ENCODE results near the gene VPS33B.

- TF ChIP-seq NFIC (IDR thresholded peaks at IDR 0.05; ENCODE audit: low read length) (no peak), MAFK (conservative IDR thresholded peaks at IDR 0.05 in 1 of 2, IDR thresholded peaks at IDR 0.05 in 1 of 2; ENCODE audit: low read length in 2 of 2) (no peak), MAX (IDR thresholded peaks at IDR 0.05) (no peak), DNMT3B (CRISPR knock-in tag; conservative IDR thresholded peaks at IDR 0.05) (no peak), MEIS2 (CRISPR knock-in tag; IDR thresholded peaks at IDR 0.05) (no peak), ZNF337 (CRISPR knock-in tag; IDR thresholded peaks at IDR 0.05; ENCODE audit: borderline replicate concordance, low read depth) (no peak), RARA (CRISPR knock-in tag; IDR thresholded peaks at IDR 0.05) (no peak), SP5 (CRISPR knock-in tag; IDR thresholded peaks at IDR 0.05; ENCODE audit: borderline replicate concordance, low read depth) (no peak), CHD2 (IDR thresholded peaks at IDR 0.05; ENCODE audit: low read depth, low read length) (no peak), RAD21 (CRISPR knock-in tag; IDR thresholded peaks at IDR 0.05) (no peak)
- TF ChIP-seq, protein P1, sequence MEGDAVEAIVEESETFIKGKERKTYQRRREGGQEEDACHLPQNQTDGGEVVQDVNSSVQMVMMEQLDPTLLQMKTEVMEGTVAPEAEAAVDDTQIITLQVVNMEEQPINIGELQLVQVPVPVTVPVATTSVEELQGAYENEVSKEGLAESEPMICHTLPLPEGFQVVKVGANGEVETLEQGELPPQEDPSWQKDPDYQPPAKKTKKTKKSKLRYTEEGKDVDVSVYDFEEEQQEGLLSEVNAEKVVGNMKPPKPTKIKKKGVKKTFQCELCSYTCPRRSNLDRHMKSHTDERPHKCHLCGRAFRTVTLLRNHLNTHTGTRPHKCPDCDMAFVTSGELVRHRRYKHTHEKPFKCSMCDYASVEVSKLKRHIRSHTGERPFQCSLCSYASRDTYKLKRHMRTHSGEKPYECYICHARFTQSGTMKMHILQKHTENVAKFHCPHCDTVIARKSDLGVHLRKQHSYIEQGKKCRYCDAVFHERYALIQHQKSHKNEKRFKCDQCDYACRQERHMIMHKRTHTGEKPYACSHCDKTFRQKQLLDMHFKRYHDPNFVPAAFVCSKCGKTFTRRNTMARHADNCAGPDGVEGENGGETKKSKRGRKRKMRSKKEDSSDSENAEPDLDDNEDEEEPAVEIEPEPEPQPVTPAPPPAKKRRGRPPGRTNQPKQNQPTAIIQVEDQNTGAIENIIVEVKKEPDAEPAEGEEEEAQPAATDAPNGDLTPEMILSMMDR (CRISPR knock-in tag; IDR thresholded peaks at IDR 0.05): no peak
- TF ChIP-seq, protein P2, sequence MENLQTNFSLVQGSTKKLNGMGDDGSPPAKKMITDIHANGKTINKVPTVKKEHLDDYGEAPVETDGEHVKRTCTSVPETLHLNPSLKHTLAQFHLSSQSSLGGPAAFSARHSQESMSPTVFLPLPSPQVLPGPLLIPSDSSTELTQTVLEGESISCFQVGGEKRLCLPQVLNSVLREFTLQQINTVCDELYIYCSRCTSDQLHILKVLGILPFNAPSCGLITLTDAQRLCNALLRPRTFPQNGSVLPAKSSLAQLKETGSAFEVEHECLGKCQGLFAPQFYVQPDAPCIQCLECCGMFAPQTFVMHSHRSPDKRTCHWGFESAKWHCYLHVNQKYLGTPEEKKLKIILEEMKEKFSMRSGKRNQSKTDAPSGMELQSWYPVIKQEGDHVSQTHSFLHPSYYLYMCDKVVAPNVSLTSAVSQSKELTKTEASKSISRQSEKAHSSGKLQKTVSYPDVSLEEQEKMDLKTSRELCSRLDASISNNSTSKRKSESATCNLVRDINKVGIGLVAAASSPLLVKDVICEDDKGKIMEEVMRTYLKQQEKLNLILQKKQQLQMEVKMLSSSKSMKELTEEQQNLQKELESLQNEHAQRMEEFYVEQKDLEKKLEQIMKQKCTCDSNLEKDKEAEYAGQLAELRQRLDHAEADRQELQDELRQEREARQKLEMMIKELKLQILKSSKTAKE (CRISPR knock-in tag; IDR thresholded peaks at IDR 0.05; ENCODE audit: borderline replicate concordance): no peak
These were observed 54.0 kb downstream of the VPS33B start for GRCh38 chr15:90968434-90968833.
